CD8-positive, alpha-beta memory T cell (primary cell): ENCODE results near the gene RASAL2. TPM values are rescaled to one million over a fixed set of nuclear protein-coding genes. Genes with fewer than 3 reads are reported as not detected.
"Not testable (repeated sequence)": the region's sequence is repeated elsewhere in the genome, so short reads cannot be mapped to it uniquely, and the experiment has no call there.

Source experiments
- CTCF ChIA-PET: fragments of 350-600 bp; sonication (Branson Sonifier 250); formaldehyde crosslinking; loops from one replicate; lab custom pipeline; 2021; ENCODE audit warnings: antibody characterized with exemption; lab: Charles Lee
- POLR2A ChIA-PET: fragments of 350-600 bp; sonication (Branson Sonifier 250); formaldehyde crosslinking; loops from one replicate; lab custom pipeline; 2021; ENCODE audit warnings: antibody characterized with exemption; lab: Charles Lee
- DNase-seq, 5 donors: peaks; one replicate each; pipeline versions ENCODE4 v3.0.0 to v3.0.0-alpha.2; 2020 to 2022; ENCODE audit warnings: mixed read lengths in 1 of 5
- H3K27ac ChIP-seq: one replicate; pipeline ENCODE4 v1.7.0; 2013; ENCODE audit warnings: low read depth, mild to moderate bottlenecking, low read length, moderate library complexity
- H3K27me3 ChIP-seq: 2 replicates; pipeline ENCODE4 v1.7.0; 2013; ENCODE audit warnings: low read length, mild to moderate bottlenecking; ENCODE audit not compliant: insufficient read depth, poor library complexity, severe bottlenecking
- H3K36me3 ChIP-seq: 2 replicates; pipeline ENCODE4 v1.7.0; 2013; ENCODE audit warnings: mild to moderate bottlenecking, low read length, moderate library complexity; ENCODE audit not compliant: insufficient read depth
- H3K4me1 ChIP-seq: 2 replicates; pipeline ENCODE4 v1.7.0; 2013; ENCODE audit warnings: mild to moderate bottlenecking, low read length, moderate library complexity; ENCODE audit not compliant: insufficient read depth
- H3K4me3 ChIP-seq: 2 replicates; pipeline ENCODE4 v1.7.0; 2013; ENCODE audit warnings: mild to moderate bottlenecking, low read length
- H3K9me3 ChIP-seq: 2 replicates; pipeline ENCODE4 v1.7.0; 2013; ENCODE audit warnings: mild to moderate bottlenecking, low read length
- H3K27ac Mint-ChIP-seq, 8 donors: one replicate each; pipeline ENCODE4 v1.8.0; 2020 to 2021; ENCODE audit warnings: mixed read lengths in 8 of 8, mild to moderate bottlenecking in 6 of 8, inconsistent platforms in 3 of 8, moderate library complexity in 3 of 8
- H3K27me3 Mint-ChIP-seq, 2 donors: one replicate each; pipeline ENCODE4 v1.8.0; 2020 to 2021; ENCODE audit warnings: mixed read lengths in 2 of 2, mild to moderate bottlenecking in 1 of 2, moderate library complexity in 1 of 2
- H3K36me3 Mint-ChIP-seq, 3 donors: one replicate each; pipeline ENCODE4 v1.8.0; 2020 to 2021; ENCODE audit warnings: mixed read lengths in 3 of 3, inconsistent platforms in 1 of 3, mild to moderate bottlenecking in 1 of 3
- H3K4me1 Mint-ChIP-seq, 3 donors: one replicate each; pipeline ENCODE4 v1.8.0; 2020 to 2021; ENCODE audit warnings: mixed read lengths in 3 of 3, inconsistent platforms in 1 of 3, mild to moderate bottlenecking in 1 of 3
- H3K4me3 Mint-ChIP-seq, 7 donors: one replicate each; pipeline ENCODE4 v1.8.0; 2020 to 2021; ENCODE audit warnings: mixed read lengths in 7 of 7, mild to moderate bottlenecking in 6 of 7, moderate library complexity in 4 of 7, inconsistent platforms in 2 of 7
- H3K9me3 Mint-ChIP-seq, 5 donors: one replicate each; pipeline ENCODE4 v1.8.0; 2020 to 2022; ENCODE audit warnings: mixed read lengths in 5 of 5, mild to moderate bottlenecking in 3 of 5, moderate library complexity in 2 of 5, inconsistent platforms in 1 of 5
- polyA plus RNA-seq: library from polyadenylated mRNA; unstranded; fragments of 300-500 nt; fragmentation: Illumina TruSeq; gene quantifications from one replicate; pipeline ENCODE4 v1.2.3, GENCODE V29; 2021
- total RNA-seq, 2 experiments: library from RNA; stranded (reverse); gene quantifications; one replicate each; pipeline ENCODE4 v1.2.3, GENCODE V29; 2021

Gene RASAL2
- total and polyA plus RNA-seq, 3 experiments from 2014 or later: 0.04 to 0.07 TPM; not detected in 1

DNA sequence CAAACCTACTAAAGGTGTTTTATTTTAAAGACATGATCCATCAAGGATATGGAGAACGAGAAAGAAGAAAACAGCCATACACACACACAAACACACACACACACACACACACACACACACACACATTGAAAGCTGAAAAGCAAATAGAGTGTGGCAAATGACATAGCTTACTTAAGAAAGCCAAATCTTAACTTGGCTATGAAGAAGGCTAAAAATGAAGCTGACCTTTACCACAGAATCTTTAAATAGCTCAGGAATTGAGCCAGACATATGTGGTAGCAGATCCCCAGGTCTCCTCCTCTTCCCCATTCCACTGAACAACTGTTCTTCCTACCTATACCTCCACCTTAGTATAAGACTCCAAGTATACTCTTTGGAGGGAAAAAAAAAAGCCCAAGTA, 217.3 kb downstream of the RASAL2 start:
- Histone ChIP-seq H3K27me3 (no peaks in the 10 kb centered on the region), H3K36me3 (no peaks in the 10 kb centered on the region), H3K4me3 (no peak overlapping the region), H3K9me3 (no peaks in the 10 kb centered on the region), H3K4me1 (no peaks in the 10 kb centered on the region), H3K27ac (no peak overlapping the region)
- no peaks in the 10 kb centered on the region for H3K36me3 Mint-ChIP-seq
- no peaks in the 10 kb centered on the region for H3K4me1 Mint-ChIP-seq
- H3K9me3 Mint-ChIP-seq: no peaks in the 10 kb centered on the region
- H3K27me3 Mint-ChIP-seq: no peaks in the 10 kb centered on the region
- ChIA-PET POLR2A (no interaction called here), CTCF (interaction anchor here (1.9 kb wide), 1 partner anchor 12 kb away, joined by 11 read pairs; no protein-coding TSS in a partner anchor)
- no peak overlapping the region for H3K27ac Mint-ChIP-seq
- no peak overlapping the region for H3K4me3 Mint-ChIP-seq
- DNase-seq: no peak

DNA sequence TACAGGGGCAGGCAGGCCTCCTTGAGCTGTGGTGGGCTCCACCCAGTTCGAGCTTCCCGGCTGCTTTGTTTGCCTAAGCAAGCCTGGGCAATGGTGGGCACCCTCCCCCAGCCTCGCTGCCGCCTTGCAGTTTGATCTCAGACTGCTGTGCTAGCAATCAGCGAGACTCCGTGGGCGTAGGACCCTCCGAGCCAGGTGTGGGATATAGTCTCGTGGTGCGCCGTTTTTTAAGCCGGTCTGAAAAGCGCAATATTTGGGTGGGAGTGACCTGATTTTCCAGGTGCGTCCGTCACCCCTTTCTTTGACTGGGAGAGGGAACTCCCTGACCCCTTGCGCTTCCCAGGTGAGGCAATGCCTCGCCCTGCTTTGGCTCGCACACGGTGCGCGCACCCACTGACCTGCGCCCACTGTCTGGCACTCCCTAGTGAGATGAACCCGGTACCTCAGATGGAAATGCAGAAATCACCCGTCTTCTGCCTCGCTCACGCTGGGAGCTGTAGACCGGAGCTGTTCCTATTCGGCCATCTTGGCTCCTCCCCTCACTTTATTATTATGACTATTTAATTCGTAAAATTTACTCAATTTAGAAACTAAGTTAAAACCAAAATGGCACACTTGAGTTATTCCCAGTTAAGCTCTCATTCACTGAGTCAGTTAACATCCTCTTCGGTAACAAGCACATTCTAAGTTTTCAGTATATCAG, 226.5 kb downstream of the RASAL2 start:
- H3K27me3 Mint-ChIP-seq, H3K4me3 Mint-ChIP-seq, H3K4me3 ChIP-seq, H3K4me1 ChIP-seq, CTCF ChIA-PET, H3K36me3 Mint-ChIP-seq, H3K27ac ChIP-seq, H3K9me3 ChIP-seq, H3K36me3 ChIP-seq, DNase-seq, POLR2A ChIA-PET, H3K4me1 Mint-ChIP-seq, H3K9me3 Mint-ChIP-seq, H3K27me3 ChIP-seq: not testable (repeated sequence)
- peak overlapping the region in 1 of 8 donors; percentile 33 for H3K27ac Mint-ChIP-seq

DNA sequence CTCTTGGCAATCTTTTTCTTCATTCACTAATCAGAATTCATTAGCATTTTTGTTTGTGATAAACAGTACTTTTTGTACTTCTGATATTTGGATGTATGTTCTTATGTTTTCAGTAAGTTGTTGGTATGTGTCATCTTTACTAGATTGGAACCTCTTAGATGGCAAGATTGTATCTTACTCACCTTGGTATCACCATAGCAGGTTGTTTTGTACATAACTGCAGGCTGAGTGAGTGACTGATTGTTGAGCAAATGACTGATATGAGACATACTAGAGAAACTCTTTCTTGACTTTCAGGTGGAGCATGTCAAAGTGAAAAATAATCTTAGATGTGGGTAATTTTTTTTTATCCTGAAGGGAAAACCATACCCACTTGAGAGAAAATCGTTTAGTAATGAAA, 229.2 kb downstream of the RASAL2 start:
- CTCF ChIA-PET: no interaction called here
- H3K4me3 Mint-ChIP-seq: no peak overlapping the region

DNA sequence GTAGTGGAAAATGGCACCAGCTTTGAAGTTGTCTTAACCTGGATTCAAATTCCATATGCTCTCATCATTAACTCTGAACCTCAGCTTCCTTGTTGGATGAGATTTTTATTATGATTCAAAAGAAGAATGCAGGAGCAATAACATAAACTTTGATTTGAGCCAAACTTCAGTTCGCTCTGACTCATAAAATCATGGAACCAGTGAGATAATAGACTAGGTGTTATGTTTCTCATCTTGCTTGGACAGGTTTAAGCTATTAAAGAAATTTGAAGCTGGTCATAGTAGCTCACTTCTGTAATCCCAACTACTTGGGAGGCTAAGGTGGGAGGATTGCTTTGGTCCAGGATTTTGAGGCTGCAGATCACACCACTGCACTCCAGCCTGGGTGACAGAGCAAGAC, 230.1 kb downstream of the RASAL2 start:
- H3K4me3 Mint-ChIP-seq: no peak overlapping the region
- peaks cover 0 to 3% of the 10 kb centered on the region in 2 donors for H3K27me3 Mint-ChIP-seq
- no peak for DNase-seq
- Histone ChIP-seq H3K27ac (no peak overlapping the region), H3K27me3 (no peaks in the 10 kb centered on the region), H3K4me1 (no peaks in the 10 kb centered on the region), H3K4me3 (no peak overlapping the region), H3K36me3 (no peaks in the 10 kb centered on the region), H3K9me3 (no peaks in the 10 kb centered on the region)
- ChIA-PET POLR2A (no interaction called here), CTCF (no interaction called here)
- peaks cover 0 to 3% (median 0%) of the 10 kb centered on the region in 3 donors for H3K36me3 Mint-ChIP-seq
- H3K4me1 Mint-ChIP-seq: no peaks in the 10 kb centered on the region
- no peak overlapping the region for H3K27ac Mint-ChIP-seq
- peaks cover 2 to 7% (median 6%) of the 10 kb centered on the region in 5 donors for H3K9me3 Mint-ChIP-seq

More for the DNA sequence above, 229.2 kb downstream of the RASAL2 start:
- no peaks in the 10 kb centered on the region for H3K27me3 ChIP-seq
- H3K36me3 ChIP-seq: no peaks in the 10 kb centered on the region
- H3K4me3 ChIP-seq: no peak overlapping the region
- H3K9me3 ChIP-seq: no peaks in the 10 kb centered on the region
- H3K4me1 ChIP-seq: no peaks in the 10 kb centered on the region
- no peaks in the 10 kb centered on the region for H3K4me1 Mint-ChIP-seq
- DNase-seq: no peak
- H3K36me3 Mint-ChIP-seq: peaks cover 0 to 3% (median 0%) of the 10 kb centered on the region in 3 donors
- peaks cover 2 to 7% (median 6%) of the 10 kb centered on the region in 5 donors for H3K9me3 Mint-ChIP-seq
- H3K27ac Mint-ChIP-seq: no peak overlapping the region
- H3K27me3 Mint-ChIP-seq: peaks cover 0 to 3% of the 10 kb centered on the region in 2 donors
- POLR2A ChIA-PET: no interaction called here
- H3K27ac ChIP-seq: no peak overlapping the region

DNA sequence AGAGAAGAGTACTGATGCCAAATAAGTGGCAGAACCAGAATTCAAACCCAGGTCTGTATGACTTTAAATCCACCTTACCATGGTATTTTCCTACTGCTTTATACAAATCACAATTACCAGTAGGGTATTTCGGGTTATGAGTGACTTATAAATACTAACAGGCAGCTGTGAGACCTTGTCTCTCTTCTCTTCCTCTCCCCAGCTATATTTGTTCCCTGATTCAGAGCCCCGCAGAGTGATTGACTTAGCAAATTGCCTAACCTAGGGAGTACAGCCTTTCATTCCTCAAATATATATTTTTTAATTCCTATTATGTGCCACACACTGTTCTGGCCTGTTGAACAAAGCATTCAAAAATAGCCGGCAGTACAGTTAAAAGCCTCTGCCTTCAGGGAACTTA, 234.8 kb downstream of the RASAL2 start:
- ChIA-PET CTCF (no interaction called here), POLR2A (no interaction called here)
- Histone ChIP-seq H3K36me3 (no peaks in the 10 kb centered on the region), H3K4me3 (no peak overlapping the region), H3K4me1 (no peaks in the 10 kb centered on the region), H3K27me3 (no peaks in the 10 kb centered on the region), H3K27ac (no peak overlapping the region), H3K9me3 (no peaks in the 10 kb centered on the region)
- Mint-ChIP-seq H3K27me3 (peaks cover 0 to 3% of the 10 kb centered on the region in 2 donors), H3K9me3 (peaks cover 0 to 2% (median 0%) of the 10 kb centered on the region in 5 donors), H3K36me3 (no peaks in the 10 kb centered on the region), H3K4me3 (no peak overlapping the region), H3K27ac (no peak overlapping the region), H3K4me1 (no peaks in the 10 kb centered on the region)
- no peak for DNase-seq

DNA sequence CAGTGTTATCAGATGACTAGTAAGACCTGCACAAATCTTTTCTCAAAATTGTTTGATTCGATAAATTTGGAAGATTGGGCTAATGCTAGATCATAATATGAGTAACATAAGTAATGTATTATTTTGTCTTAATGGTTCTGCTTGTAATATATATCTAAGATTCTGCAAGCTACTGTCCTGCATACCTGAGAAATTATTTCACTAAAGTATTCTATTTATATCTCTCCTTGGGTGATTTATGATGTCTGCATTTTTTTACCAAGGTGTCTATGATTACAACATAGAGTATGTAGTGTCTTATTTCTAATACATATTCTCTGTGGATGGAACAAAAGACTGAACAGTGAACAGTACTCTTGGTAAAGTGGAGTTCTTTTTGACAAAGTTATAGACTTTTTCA, 236.2 kb downstream of the RASAL2 start:
- Histone ChIP-seq H3K27me3 (no peaks in the 10 kb centered on the region), H3K4me1 (no peaks in the 10 kb centered on the region), H3K27ac (no peak overlapping the region), H3K36me3 (no peaks in the 10 kb centered on the region), H3K9me3 (no peaks in the 10 kb centered on the region), H3K4me3 (no peak overlapping the region)
- ChIA-PET POLR2A (no interaction called here), CTCF (no interaction called here)
- Mint-ChIP-seq H3K4me3 (no peak overlapping the region), H3K27me3 (peaks cover 0 to 3% of the 10 kb centered on the region in 2 donors), H3K9me3 (peaks cover 0 to 2% (median 0%) of the 10 kb centered on the region in 5 donors), H3K36me3 (no peaks in the 10 kb centered on the region), H3K4me1 (no peaks in the 10 kb centered on the region), H3K27ac (no peak overlapping the region)
- DNase-seq: no peak

DNA sequence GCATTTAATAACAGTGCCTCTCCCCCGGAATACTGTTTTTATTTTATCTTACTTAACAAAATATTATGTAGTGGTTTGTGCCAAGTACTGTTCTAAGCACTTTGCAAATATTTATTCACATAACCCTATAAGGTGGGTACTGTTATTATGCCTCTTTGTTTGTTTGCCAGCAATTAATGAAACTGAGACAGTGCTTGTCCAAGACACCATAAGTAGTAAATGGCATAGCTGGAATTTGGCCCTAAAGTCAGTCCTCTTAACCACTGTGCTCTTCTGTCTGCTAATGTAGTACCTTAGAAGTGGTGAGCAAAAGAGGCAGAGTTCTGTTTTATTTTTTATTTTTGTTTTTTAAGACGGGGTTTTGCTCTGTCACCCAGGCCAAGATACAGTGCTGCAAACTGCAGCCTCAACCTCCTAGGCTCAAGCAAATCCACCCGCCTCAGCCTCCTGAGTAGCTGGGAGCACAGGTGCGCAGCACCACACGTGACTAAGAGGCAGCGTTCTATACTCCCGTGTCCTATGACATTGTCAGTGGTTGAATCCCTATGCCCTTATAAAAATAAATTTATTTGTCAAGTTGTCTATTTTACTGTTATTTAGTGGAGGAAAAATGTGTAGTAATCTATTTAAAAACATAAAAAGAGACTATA, 237.1 kb downstream of the RASAL2 start:
- Histone ChIP-seq H3K36me3 (no peaks in the 10 kb centered on the region), H3K4me3 (no peak overlapping the region), H3K9me3 (no peaks in the 10 kb centered on the region), H3K27ac (no peak overlapping the region), H3K4me1 (no peaks in the 10 kb centered on the region), H3K27me3 (no peaks in the 10 kb centered on the region)
- Mint-ChIP-seq H3K27ac (no peak overlapping the region), H3K4me1 (no peaks in the 10 kb centered on the region), H3K27me3 (peaks cover 0 to 3% of the 10 kb centered on the region in 2 donors), H3K9me3 (peaks cover 0 to 2% (median 0%) of the 10 kb centered on the region in 5 donors), H3K36me3 (no peaks in the 10 kb centered on the region), H3K4me3 (no peak overlapping the region)
- ChIA-PET POLR2A (no interaction called here), CTCF (no interaction called here)
- DNase-seq: no peak

DNA sequence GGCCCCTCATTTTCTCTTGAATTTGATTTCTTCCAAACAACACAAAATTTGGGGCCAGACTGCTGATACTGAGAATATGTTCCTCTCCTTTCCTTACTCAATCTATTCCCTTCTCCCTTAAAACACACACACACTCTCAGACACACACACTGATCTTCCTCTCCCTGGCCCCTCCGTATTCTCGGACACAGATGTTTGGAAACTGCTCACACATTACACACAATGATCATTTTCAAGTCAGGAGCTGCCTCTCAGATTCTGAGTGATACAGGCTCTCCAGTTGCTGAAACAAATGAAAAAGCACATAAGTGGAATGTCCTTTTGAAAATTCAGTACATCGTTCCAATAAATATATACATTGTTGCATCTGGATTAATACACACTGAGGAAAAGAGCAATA, 241.5 kb downstream of the RASAL2 start:
- H3K27me3 ChIP-seq: no peaks in the 10 kb centered on the region
- no peak overlapping the region for H3K27ac ChIP-seq
- no peak overlapping the region for H3K27ac Mint-ChIP-seq
- no peaks in the 10 kb centered on the region for H3K36me3 ChIP-seq
- ChIA-PET CTCF (no interaction called here), POLR2A (no interaction called here)
- H3K4me3 Mint-ChIP-seq: no peak overlapping the region
- no peaks in the 10 kb centered on the region for H3K36me3 Mint-ChIP-seq
- H3K27me3 Mint-ChIP-seq: no peaks in the 10 kb centered on the region
- H3K4me1 Mint-ChIP-seq: no peaks in the 10 kb centered on the region
- no peaks in the 10 kb centered on the region for H3K4me1 ChIP-seq
- DNase-seq: no peak
- no peaks in the 10 kb centered on the region for H3K9me3 ChIP-seq
- no peak overlapping the region for H3K4me3 ChIP-seq
- peaks cover 0 to 2% (median 0%) of the 10 kb centered on the region in 5 donors for H3K9me3 Mint-ChIP-seq
